Umbilical cord (tissue), 2 donors: Measurements from ENCODE around the gene WDFY3. TPM values are rescaled to one million over a fixed set of nuclear protein-coding genes. Genes with fewer than 3 reads are reported as not detected.
A peak's percentile ranks its signal among the peaks of the same experiment; 100 is the strongest.

Source experiments
- DNase-seq: peaks from one replicate; pipeline ENCODE4 v3.0.0-alpha.2; 2015; ENCODE audit warnings: low spot score
- total RNA-seq: library from RNA; depleted of rRNA; stranded (reverse); fragments of >200 nt; gene quantifications from one replicate; pipeline ENCODE4 v1.2.3, GENCODE V29; 2014; ENCODE audit warnings: low replicate concordance; ENCODE audit not compliant: insufficient read depth

Gene WDFY3
- total RNA-seq, 1 donor from 2014 or later: 74.9 TPM

GRCh38 chr4:84799318-84799717, 167.2 kb downstream of the WDFY3 start:
- no peak for DNase-seq

DNA sequence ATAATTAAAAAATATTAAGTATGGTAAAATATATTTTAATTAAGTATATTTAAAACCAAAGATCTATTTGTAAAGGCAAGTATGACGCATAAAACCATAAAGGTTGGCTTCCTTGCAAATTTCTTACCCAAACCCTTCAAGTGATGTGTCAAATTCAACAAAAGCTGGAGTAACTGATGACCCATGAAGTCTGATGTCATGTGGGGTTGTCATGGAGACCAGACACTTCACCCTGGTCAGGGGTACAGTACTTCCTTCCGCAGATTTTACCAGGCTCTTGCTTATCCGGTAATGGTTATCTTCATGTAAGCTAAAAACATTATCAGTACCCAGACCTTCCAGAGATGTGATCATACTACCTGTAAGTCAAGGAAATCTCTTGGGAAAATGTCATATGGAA, 170.1 kb downstream of the WDFY3 start:
- DNase-seq: no peak

DNA sequence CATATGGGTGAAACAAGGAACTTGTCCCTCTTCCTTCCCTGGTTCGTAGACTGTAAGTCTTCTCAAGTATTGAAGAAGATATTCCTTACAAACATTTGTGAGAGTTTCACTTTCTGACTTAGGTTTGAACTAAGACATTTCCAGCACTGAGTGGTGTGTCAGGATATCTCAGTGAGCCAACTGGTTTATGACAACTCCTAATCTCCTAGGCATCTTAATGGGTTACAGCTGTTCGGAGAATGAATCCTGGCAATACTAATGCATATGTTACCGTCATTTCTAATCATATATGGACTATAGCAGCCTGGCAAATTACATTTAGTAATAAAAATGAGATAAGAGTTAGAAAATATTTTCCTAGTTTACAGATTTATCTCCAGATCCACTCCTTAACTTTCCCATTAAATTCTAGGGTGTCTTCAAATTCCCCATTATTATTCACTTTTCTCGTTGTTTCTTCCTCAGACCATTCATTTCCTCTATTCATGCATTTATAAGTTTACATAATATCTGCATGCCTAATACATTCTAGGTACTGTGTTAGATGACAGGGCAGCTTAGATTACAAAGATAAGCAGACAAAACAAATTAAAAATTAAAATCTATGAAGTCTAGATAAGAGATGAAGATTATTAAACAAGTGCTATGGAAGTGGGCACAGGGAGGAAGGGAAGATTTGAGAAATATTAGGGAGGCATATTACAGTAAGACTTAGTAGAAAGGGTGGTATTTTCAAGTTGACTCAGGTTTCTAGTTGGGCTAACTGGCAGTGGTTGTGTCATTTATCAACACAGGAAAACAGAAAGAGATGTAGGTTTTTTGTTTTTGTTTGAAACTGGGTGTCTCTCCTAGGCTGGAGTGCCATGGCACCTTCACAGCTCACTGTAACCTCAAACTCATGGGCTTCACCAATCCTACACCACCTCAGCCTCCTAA, 173.9 kb downstream of the WDFY3 start:
- peak; percentile 77 for DNase-seq

- no peak for DNase-seq
Measured at GRCh38 chr4:84790769-84791565, 175.5 kb downstream of the WDFY3 start.

DNA sequence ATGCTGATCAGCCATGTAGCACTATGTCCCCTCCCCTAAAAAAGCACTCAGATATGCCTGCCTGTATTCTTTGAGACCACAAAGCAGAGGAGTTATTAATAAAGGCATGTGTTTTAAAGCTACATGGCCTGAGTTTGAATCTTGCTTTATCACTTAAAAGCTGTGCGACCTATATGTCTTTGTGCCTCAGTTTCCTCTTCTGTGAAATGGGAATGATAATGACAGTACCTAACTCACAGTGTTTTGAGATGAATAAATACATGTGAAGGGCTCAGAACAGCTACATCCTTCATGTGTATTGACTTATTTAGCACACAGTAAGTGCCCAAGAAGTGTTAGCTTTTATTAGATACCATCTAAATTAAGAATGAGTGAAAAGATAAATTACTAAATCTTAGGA, 180.0 kb downstream of the WDFY3 start:
- no peak for DNase-seq

GRCh38 chr4:84782517-84782916, 184.0 kb downstream of the WDFY3 start:
- no peak for DNase-seq

GRCh38 chr4:84780719-84781118, 185.8 kb downstream of the WDFY3 start:
- DNase-seq: no peak

DNA sequence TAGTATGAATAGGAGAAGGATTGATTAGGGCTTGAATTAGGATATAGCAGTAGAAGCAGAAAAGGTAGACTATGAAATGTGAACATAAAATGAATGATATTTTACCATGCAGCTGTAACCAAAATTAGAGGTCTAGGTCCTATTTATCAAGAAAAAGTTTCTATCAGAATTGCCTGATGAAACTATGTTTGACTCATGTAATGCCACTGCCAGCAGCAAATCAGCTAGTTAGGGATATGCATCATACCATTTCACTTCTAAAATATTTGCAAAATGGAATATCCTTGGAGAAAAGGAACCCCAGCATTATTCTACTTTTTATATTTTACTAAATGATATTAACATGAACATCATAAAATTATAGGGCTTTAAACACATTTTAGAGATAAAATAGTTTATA, 188.4 kb downstream of the WDFY3 start:
- DNase-seq: no peak

- DNase-seq: no peak
Measured at GRCh38 chr4:84767168-84767567, 199.3 kb downstream of the WDFY3 start.

GRCh38 chr4:84753321-84753972, 213.0 kb downstream of the WDFY3 start:
- DNase-seq: no peak

DNA sequence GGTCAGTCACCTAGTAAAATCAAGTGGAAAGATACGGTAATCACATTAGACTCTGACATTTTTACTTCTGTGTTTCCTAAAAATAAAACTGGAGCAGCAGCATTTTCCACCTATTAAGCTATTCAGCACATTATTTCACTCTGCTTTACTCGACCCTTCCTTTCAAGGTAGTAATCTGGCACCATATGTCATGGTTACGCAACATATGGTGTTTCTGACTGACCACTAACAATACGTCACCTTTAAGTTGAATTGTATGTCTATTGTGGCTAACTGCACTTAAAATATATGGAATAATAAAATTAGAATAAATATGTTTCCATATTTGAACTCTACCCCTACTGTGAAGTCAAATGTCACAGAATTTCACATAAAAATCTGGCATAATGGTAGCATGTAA, 214.8 kb downstream of the WDFY3 start:
- no peak for DNase-seq

GRCh38 chr4:84750960-84751283, 215.6 kb downstream of the WDFY3 start:
- DNase-seq: no peak

DNA sequence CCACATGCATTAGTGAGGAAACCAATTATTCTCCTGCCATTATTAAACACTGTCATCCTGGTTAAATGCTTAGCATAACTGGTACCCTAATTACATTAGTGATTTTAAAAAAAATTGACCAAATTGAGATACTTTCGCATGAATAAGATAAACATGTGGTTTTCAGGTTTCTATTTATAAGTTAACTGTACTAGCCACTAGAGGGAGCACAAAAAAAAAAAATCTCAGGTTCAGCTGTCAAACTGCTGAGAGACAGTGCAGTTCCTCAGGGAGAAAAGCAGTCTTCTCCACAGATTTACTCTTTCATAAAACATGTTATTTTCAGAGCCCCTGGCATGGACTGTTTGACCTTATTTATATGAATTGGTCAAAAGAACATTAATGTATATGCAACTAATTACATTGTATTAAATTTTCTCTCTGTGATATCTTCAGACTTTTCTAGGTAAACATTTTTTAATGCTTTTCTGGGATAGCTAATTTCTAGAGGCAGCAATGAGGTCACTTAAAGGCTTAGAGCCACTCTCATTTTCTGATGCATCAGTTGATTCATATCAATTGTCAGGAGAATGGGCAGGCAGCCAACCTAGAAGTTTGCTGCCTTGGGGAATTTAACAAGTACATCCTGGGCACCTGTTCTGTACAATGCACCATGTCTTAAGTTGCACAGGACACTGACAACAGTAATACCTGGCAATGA, 216.1 kb downstream of the WDFY3 start:
- peak; percentile 77 for DNase-seq

- no peak for DNase-seq
Measured at GRCh38 chr4:84740057-84740456, 226.4 kb downstream of the WDFY3 start.

DNA sequence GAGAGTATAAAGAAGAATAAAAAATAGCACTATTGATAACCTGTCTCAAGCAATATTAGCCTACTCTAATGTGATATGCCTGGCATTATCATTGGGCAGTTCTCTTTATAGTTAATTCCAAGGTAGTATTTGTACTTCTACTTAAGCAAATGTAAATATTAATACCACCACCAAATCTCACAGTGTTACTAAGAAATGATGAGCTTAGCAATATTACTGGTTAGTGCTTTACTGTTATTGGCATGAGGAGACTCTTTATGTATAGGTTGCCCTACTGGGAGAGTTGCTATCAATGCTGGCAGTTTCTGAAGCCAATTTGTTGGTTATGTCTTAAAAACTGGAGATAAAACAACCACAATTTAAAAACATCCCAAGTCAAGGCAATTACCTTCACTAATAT, 227.9 kb downstream of the WDFY3 start:
- DNase-seq: no peak

- DNase-seq: no peak
Measured at GRCh38 chr4:84737656-84738055, 228.8 kb downstream of the WDFY3 start.

- DNase-seq: no peak
Measured at GRCh38 chr4:84734037-84734436, 232.5 kb downstream of the WDFY3 start.

GRCh38 chr4:84733343-84734033, 233.0 kb downstream of the WDFY3 start:
- DNase-seq: no peak

DNA sequence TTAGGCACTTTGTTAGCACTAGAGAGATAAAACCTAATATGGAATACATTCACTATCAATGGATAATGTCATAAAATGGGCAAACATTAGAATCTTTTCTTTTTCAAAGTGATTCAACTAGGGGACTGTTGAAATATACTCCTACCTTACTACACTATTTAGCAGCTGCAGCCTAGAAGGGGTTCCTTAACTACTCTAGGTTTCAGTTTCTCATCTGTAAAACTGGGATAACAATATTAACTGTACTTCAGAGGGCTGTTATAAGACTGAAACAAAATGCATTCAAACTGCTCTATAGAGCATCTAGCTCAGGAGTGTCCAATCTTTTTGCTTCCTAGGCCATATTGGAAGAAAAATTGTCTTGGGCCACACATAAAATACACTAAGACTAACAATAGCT, 236.1 kb downstream of the WDFY3 start:
- no peak for DNase-seq

- no peak for DNase-seq
Measured at GRCh38 chr4:84727491-84727890, 239.0 kb downstream of the WDFY3 start.

- no peak for DNase-seq
Measured at GRCh38 chr4:84726356-84726755, 240.1 kb downstream of the WDFY3 start.
